Activated B cell treated with CpG ODN at 0.5 μM for 24 hours (primary cell): Measurements from ENCODE around the gene PYDC2. TPM values are rescaled to one million over a fixed set of nuclear protein-coding genes. Genes with fewer than 3 reads are reported as not detected.

Experiments
- ATAC-seq: fragments of 200-7000 bp; cut with Tn5 transposase; one replicate; pipeline ENCODE4 v1.10.0; 2021; ENCODE audit warnings: low read depth, mild to moderate bottlenecking, moderate library complexity
- CTCF ChIA-PET: fragments of 350-600 bp; sonication (Branson Sonifier 250); formaldehyde crosslinking; loops from one replicate; lab custom pipeline; 2021; ENCODE audit warnings: antibody characterized with exemption; lab: Charles Lee
- POLR2A ChIA-PET: fragments of 350-600 bp; sonication (Branson Sonifier 250); formaldehyde crosslinking; loops from one replicate; lab custom pipeline; 2021; ENCODE audit warnings: antibody characterized with exemption; lab: Charles Lee
- DNase-seq: peaks from one replicate; pipeline ENCODE4 v3.0.0; 2022
- H3K27ac Mint-ChIP-seq: one replicate; pipeline ENCODE4 v1.8.0; 2020; ENCODE audit warnings: mixed read lengths
- H3K27me3 Mint-ChIP-seq: one replicate; pipeline ENCODE4 v1.8.0; 2021; ENCODE audit warnings: mixed read lengths
- H3K36me3 Mint-ChIP-seq: one replicate; pipeline ENCODE4 v1.8.0; 2021; ENCODE audit warnings: low read depth, mixed read lengths
- H3K4me1 Mint-ChIP-seq: one replicate; pipeline ENCODE4 v1.8.0; 2021; ENCODE audit warnings: mixed read lengths
- H3K4me3 Mint-ChIP-seq: one replicate; pipeline ENCODE4 v1.8.0; 2020; ENCODE audit warnings: mild to moderate bottlenecking, mixed read lengths
- H3K9me3 Mint-ChIP-seq: one replicate; pipeline ENCODE4 v1.8.0; 2020; ENCODE audit warnings: mixed read lengths
- intact Hi-C: fragments of 100-400 bp; cut with micrococcal nuclease; formaldehyde crosslinking; loops from one replicate; pipeline ENCODE4 v1.15.1; 2024
- total RNA-seq: library from RNA; stranded (reverse); gene quantifications from 2 replicates; pipeline ENCODE4 v1.2.3, GENCODE V29; 2022
- TF ChIP-seq, protein P1 (sequence below): fragments of 200-600 bp; IDR thresholded peaks from one replicate; pipeline ENCODE4 v1.8.0; 2022; ENCODE audit warnings: antibody characterized with exemption, mild to moderate bottlenecking

The PYDC2 gene
- total RNA-seq, 1 donor from 2014 or later = not detected

DNA sequence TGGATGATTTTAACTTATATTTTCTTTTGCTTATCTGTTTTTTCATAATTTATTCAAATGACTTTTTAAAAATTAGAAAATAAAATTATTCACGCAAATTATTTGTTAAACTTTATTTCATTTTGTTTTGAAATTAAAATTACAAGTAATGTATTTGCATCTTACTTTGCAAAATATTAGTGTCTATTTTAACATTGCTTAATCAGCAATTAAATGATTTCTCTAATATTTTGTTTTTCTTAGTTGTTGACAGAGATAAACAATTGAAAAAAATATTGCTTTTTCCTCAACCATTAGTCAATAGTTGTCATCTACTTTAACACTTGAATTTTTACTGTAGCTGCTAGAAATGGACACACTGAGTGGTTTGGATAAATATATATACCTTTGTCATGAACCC, 32.8 kb upstream of the PYDC2 start:
- no peak for ATAC-seq
- Mint-ChIP-seq H3K36me3 (no peaks in the 10 kb centered on the region), H3K4me3 (no peak overlapping the region), H3K4me1 (no peaks in the 10 kb centered on the region), H3K27ac (no peak overlapping the region), H3K9me3 (peaks cover 3% of the 10 kb centered on the region), H3K27me3 (peaks cover 17% of the 10 kb centered on the region)
- CTCF ChIA-PET = no interaction called here
- intact Hi-C loops = no loop called here
- POLR2A ChIA-PET = interaction anchor here (0.6 kb wide), 1 partner anchor 12 kb away, joined by 6 read pairs; no protein-coding TSS in a partner anchor
- DNase-seq = no peak
- TF ChIP-seq, protein P1, sequence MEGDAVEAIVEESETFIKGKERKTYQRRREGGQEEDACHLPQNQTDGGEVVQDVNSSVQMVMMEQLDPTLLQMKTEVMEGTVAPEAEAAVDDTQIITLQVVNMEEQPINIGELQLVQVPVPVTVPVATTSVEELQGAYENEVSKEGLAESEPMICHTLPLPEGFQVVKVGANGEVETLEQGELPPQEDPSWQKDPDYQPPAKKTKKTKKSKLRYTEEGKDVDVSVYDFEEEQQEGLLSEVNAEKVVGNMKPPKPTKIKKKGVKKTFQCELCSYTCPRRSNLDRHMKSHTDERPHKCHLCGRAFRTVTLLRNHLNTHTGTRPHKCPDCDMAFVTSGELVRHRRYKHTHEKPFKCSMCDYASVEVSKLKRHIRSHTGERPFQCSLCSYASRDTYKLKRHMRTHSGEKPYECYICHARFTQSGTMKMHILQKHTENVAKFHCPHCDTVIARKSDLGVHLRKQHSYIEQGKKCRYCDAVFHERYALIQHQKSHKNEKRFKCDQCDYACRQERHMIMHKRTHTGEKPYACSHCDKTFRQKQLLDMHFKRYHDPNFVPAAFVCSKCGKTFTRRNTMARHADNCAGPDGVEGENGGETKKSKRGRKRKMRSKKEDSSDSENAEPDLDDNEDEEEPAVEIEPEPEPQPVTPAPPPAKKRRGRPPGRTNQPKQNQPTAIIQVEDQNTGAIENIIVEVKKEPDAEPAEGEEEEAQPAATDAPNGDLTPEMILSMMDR = no peak

DNA sequence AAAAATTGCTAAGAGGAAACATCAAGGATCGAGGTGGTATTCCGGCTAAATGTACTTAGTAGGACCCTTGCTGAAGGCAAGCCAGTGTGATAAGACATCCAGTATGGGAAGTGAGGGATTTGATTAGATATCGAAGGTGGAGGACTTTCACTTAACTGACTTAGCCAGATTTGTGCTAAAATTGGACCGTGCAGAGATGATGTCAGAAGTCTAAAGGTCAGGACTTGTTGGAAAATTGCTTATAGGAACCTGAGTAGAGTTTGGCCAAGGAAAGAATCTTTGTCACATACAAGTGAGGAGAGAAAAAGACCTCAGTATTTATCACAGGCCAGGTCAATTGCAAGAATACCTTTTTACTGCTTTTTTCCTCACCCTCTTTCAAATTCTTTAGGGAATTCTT, 30.9 kb upstream of the PYDC2 start:
- POLR2A ChIA-PET = no interaction called here
- Mint-ChIP-seq H3K27me3 (peaks cover 10% of the 10 kb centered on the region), H3K36me3 (no peaks in the 10 kb centered on the region), H3K4me1 (no peaks in the 10 kb centered on the region), H3K27ac (no peak overlapping the region), H3K9me3 (peaks cover 3% of the 10 kb centered on the region), H3K4me3 (no peak overlapping the region)
- intact Hi-C loops = no loop called here
- DNase-seq (no peak), ATAC-seq (no peak)
- TF ChIP-seq, protein P1 = no peak
- CTCF ChIA-PET = no interaction called here

DNA sequence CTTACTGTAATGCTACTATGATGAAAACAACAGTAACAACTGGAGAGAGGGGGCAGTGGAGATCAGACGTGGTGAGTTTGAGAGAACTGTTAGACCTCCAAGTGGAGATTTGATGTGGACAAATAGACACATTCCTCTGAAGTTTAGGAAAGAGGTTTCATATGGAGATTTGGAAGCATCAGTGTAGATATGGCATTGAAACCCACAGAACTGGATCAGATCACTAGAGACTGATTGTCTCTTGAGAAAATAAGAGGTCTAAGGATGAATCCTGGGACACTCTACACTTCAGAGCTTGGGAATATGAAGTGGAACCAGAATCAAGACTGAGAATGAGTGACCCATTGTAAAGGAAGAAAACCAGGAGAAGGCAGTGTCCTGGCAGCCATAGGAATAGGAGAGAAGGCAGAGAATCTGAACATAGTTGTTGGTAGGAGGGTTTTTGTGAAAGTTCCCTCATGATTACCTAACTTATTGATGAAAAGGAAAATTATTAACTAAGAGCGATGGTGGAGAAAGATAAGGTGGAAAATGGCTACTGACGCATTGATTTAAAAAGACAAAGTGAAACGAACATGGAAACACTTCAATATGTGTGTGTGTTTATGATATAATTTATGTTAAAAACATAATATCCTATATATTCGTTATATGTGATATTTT, 29.7 kb upstream of the PYDC2 start:
- CTCF ChIA-PET = no interaction called here
- H3K4me1 Mint-ChIP-seq = peaks cover 6% of the 10 kb centered on the region
- H3K27ac Mint-ChIP-seq = no peak overlapping the region
- intact Hi-C loops = no loop called here
- no peak for ATAC-seq
- POLR2A ChIA-PET = no interaction called here
- DNase-seq = no peak
- H3K9me3 Mint-ChIP-seq = peaks cover 3% of the 10 kb centered on the region
- TF ChIP-seq, protein P1 = no peak
- no peak overlapping the region for H3K4me3 Mint-ChIP-seq
- H3K36me3 Mint-ChIP-seq = no peaks in the 10 kb centered on the region
- H3K27me3 Mint-ChIP-seq = peaks cover 8% of the 10 kb centered on the region

DNA sequence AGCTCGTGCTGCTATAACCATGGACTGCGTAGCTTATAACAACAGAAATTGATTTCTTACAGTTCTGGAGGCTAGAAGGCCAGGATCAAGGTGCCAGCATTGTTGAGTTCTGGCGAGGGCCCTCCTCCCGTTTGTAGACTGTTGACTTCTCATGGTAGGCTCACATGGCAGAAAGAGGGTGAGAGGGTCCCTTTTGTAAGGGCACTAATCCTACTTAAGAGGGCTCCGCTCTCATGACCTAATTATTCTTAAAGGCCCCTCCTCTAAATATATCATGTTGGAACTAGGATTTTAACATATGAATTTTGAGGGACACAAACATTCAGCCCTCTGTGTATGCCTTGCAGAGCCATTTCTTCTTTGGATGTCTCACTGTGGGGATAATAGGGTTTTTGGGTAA, 28.8 kb upstream of the PYDC2 start:
- H3K9me3 Mint-ChIP-seq = peaks cover 3% of the 10 kb centered on the region
- H3K27ac Mint-ChIP-seq = no peak overlapping the region
- H3K27me3 Mint-ChIP-seq = peaks cover 8% of the 10 kb centered on the region
- ChIA-PET CTCF (no interaction called here), POLR2A (no interaction called here)
- TF ChIP-seq, protein P1 = no peak
- no peak for ATAC-seq
- peaks cover 6% of the 10 kb centered on the region for H3K4me1 Mint-ChIP-seq
- H3K36me3 Mint-ChIP-seq = no peaks in the 10 kb centered on the region
- intact Hi-C loops = no loop called here
- DNase-seq = no peak
- no peak overlapping the region for H3K4me3 Mint-ChIP-seq

DNA sequence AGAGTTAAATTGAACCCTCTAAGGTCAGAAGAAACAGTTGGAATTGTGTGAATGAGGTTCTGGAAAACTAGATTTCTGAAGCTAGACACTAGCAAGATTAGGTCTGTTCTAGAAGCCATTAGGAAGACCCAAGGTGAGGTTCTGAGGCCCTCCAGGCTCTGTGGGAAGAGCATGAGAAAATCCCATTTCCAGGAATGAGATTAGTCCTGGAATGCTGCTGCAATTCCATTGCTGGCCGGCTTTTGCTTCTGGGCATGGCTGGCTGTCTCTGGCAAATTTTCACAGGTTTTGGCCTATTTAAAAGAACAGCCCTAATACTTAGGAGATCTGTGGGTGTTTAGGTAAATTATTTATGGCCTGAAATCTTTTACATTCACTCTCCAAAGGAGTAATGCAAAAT, 26.9 kb upstream of the PYDC2 start:
- peaks cover 6% of the 10 kb centered on the region for H3K4me1 Mint-ChIP-seq
- peaks cover 8% of the 10 kb centered on the region for H3K27me3 Mint-ChIP-seq
- TF ChIP-seq, protein P1 = no peak
- H3K36me3 Mint-ChIP-seq = no peaks in the 10 kb centered on the region
- CTCF ChIA-PET = no interaction called here
- no peak for ATAC-seq
- H3K9me3 Mint-ChIP-seq = peaks cover 3% of the 10 kb centered on the region
- POLR2A ChIA-PET = no interaction called here
- DNase-seq = no peak
- intact Hi-C loops = no loop called here
- H3K27ac Mint-ChIP-seq = no peak overlapping the region
- H3K4me3 Mint-ChIP-seq = no peak overlapping the region
